Heart left ventricle (tissue), 16 donors: Measurements from ENCODE around the gene TNFRSF11A. TPM values are rescaled to one million over a fixed set of nuclear protein-coding genes. Genes with fewer than 3 reads are reported as not detected.

Experiments
- ATAC-seq, 4 donors: fragments of 200-7000 bp; cut with Tn5 transposase; one replicate each; pipeline ENCODE4 v1.9.1; 2020 to 2022; ENCODE audit warnings: moderate library complexity in 4 of 4, mild to moderate bottlenecking in 3 of 4, moderate number of reproducible peaks in 1 of 4
- DNase-seq, 5 donors: peaks; one replicate each; pipeline ENCODE4 v3.0.0-alpha.2; 2020
- H3K27ac ChIP-seq, 12 donors: fragments of 200-600 bp; sonication (generic) in 4 of 12; one replicate each; pipeline versions ENCODE4 v1.5.0 to v1.8.0; 2016 to 2022; ENCODE audit warnings: mild to moderate bottlenecking in 2 of 12
- H3K27me3 ChIP-seq, 9 donors: fragments of 200-600 bp; sonication (generic) in 2 of 9; one replicate each; pipeline versions ENCODE4 v1.5.1 to v1.8.0; 2016 to 2022; ENCODE audit warnings: mild to moderate bottlenecking in 3 of 9
- H3K36me3 ChIP-seq, 9 donors: fragments of 200-600 bp; sonication (generic) in 2 of 9; one replicate each; pipeline versions ENCODE4 v1.5.0 to v1.8.0; 2018 to 2022; ENCODE audit warnings: mild to moderate bottlenecking in 2 of 9
- H3K4me1 ChIP-seq, 12 donors: fragments of 200-600 bp; sonication (generic) in 4 of 12; one replicate each; pipeline versions ENCODE4 v1.5.0 to v1.8.0; 2016 to 2022; ENCODE audit warnings: mild to moderate bottlenecking in 3 of 12
- H3K4me3 ChIP-seq, 12 donors: fragments of 200-600 bp; sonication (generic) in 4 of 12; one replicate each; pipeline versions ENCODE4 v1.5.0 to v1.8.0; 2017 to 2022; ENCODE audit warnings: mild to moderate bottlenecking in 9 of 12, moderate library complexity in 4 of 12
- H3K9me3 ChIP-seq, 12 donors: fragments of 200-600 bp; sonication (generic) in 4 of 12; one replicate each; pipeline versions ENCODE4 v1.5.0 to v1.8.0; 2016 to 2022; ENCODE audit warnings: mild to moderate bottlenecking in 1 of 12
- CTCF ChIP-seq, 12 donors: fragments of 200-600 bp; sonication (generic) in 4 of 12; IDR thresholded peaks; one replicate each; pipeline versions ENCODE4 v1.5.0 to v1.8.0; 2018 to 2022; ENCODE audit warnings: antibody characterized with exemption in 12 of 12, mild to moderate bottlenecking in 5 of 12
- POLR2A ChIP-seq, 2 donors: fragments of 450-650 bp; IDR thresholded peaks; one replicate each; pipeline ENCODE4 v1.6.1; 2017; ENCODE audit warnings: antibody characterized with exemption in 2 of 2, mild to moderate bottlenecking in 2 of 2, moderate library complexity in 2 of 2
- WGBS, 4 donors: extraction: QIAGEN DNeasy Blood & Tissue Kit in 2 of 4; methylation state at CpG; one replicate each; pipeline versions ENCODE4 v1.1.5 to v1.1.7; 2013 to 2018; 5-methylcytosine and 5-hydroxymethylcytosine counted together
- intact Hi-C, 10 donors: fragments of 100-400 bp; cut with DNase I; formaldehyde crosslinking; loops; one replicate each; pipeline versions ENCODE4 v1.11.1 to v1.14.2; 2022
- polyA plus RNA-seq, 2 donors: library from polyadenylated mRNA; stranded (reverse); fragments of 200-250 nt; gene quantifications; one replicate each; pipeline ENCODE4 v1.2.3, GENCODE V29; 2013
- total RNA-seq, 9 donors: library from RNA; depleted of rRNA in 2 of 9; stranded (reverse); fragments of >200 nt in 2 of 9; fragmentation: NEBNext Ultra II Directional in 3 of 9; extraction: Animal tissue kit (Norgen Biotek cat#: 25700) in 3 of 9; gene quantifications; one replicate each; pipeline versions ENCODE4 v1.1.0 to v1.2.4, GENCODE V29; 2016 to 2023
- donor health status: ischemic (EF 13 %, LVEDD 7.1; RV severe dilation, severe dysfunction).
- donor health status: healthy with polysubstance abuse.
- donor health status: DM: no; HTN: yes; CAD: no.
- donor health status: DM: no; HTN: no; CAD: no.
- donor health status: ischemic (EF 25% LVEDD 6.9; RV normal size, moderate dysfunction).
- donor health status: ischemic (EF 25% LVEDD 5.7; RV mildly dilated, moderate dysfunction).
- donor health status: healthy.
- donor health status: DM: yes; HTN: yes; CAD: no.
- donor health status: ischemic (EF 35%, LVEDD 5.7; RV mildly dilated, moderate dysfunction).
- donor health status: nonischemic (EF 11% LVEDD 7.7; RV severe dilation, severe dysfunction).
- donor health status: DM: yes; HTN: yes; CAD: no.
- donor health status: PGD.
- donor health status: ischemic (EF 29% LVEDD 5.4; RV normal size, mild dysfunction).
- donor health status: nonischemic (EF 23%, LVEDD 6.1; RV moderate dilation, normal function).

Gene TNFRSF11A
- total and polyA plus RNA-seq, 11 donors, result 0.16 to 5.0 (median 1.4) TPM

GRCh38 chr18:62327977-62328376, 2.9 kb downstream of the TNFRSF11A start:
- intact Hi-C loops, result loop anchor here in 1 of 10 donors (10.0 kb wide), 1 partner anchor 257 kb away; no protein-coding TSS in a partner anchor
- ATAC-seq (peak in 2 of 4 donors; percentile 17 to 47), DNase-seq (no peak)
- no peaks in the 10 kb centered on the region for H3K9me3 ChIP-seq
- no peak overlapping the region for H3K4me3 ChIP-seq
- WGBS, 4 donors, result 41 to 50% (median 45%) methylated on average over 7 of the region's 7 CpGs
- H3K36me3 ChIP-seq, result no peaks in the 10 kb centered on the region
- H3K27ac ChIP-seq, result no peak overlapping the region
- TF ChIP-seq POLR2A (IDR thresholded peaks at IDR 0.05), result no peak
- TF ChIP-seq CTCF (IDR thresholded peaks at IDR 0.05), result no peak
- H3K4me1 ChIP-seq, result peaks cover 4 to 81% (median 31%) of the 10 kb centered on the region in 12 donors
- peaks cover 18 to 67% (median 47%) of the 10 kb centered on the region in 9 donors for H3K27me3 ChIP-seq

DNA sequence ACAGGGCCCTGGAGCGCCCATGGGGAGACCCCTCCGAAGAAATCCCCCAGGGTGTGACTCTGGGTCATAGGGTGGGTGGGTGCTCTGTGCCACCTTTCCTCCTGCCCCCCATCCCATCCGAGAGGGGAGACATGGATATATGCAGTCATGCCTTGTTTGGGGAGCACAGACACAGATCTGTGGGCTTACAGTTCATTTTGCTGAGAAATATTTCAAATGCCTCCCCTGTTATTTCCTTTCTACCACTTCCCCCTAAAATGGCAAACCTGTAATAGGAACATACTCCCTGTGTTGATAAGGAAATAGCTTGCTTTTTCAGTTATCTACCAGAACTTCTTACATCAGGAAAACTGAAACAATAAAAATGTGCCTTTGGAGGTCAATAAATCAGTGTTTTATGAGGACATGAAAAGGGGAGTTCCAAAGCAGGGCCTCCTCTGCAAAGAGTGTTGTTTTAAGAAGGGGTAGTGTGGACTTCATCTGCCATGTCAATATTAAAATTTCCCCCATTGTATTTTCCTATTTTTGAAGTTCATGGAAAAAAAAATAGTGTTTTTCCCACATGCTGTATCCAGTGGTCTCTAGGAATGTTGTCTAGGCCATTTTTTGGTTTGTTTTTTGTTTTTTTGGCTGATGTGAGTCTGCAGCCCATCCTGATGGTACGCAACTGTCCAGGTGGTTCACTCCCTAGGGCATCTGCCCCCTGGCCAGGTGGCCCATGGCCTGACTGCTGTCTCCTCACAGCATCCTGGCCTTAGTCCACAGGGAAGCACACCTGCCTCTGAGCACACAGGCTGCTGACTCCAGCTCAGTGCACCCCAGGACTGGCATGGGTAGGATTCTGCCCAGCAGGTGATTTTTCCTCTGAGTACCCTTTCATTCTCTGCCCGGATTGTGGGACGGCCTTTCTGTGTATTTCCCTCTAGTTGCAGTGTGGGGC, 3.7 kb downstream of the TNFRSF11A start:
- H3K4me1 ChIP-seq, result peaks cover 4 to 77% (median 31%) of the 10 kb centered on the region in 12 donors
- H3K36me3 ChIP-seq, result no peaks in the 10 kb centered on the region
- 71 to 83% (median 79%) methylated on average over 6 of the region's 6 CpGs for WGBS, 4 donors
- H3K9me3 ChIP-seq, result no peaks in the 10 kb centered on the region
- H3K4me3 ChIP-seq, result no peak overlapping the region
- ATAC-seq (no peak), DNase-seq (no peak)
- intact Hi-C loops, result loop anchor here in 1 of 10 donors (10.0 kb wide), 1 partner anchor 256 kb away; no protein-coding TSS in a partner anchor
- no peak overlapping the region for H3K27ac ChIP-seq
- peaks cover 18 to 73% (median 47%) of the 10 kb centered on the region in 9 donors for H3K27me3 ChIP-seq
- no peak for TF ChIP-seq CTCF (IDR thresholded peaks at IDR 0.05)
- TF ChIP-seq POLR2A (IDR thresholded peaks at IDR 0.05), result no peak

DNA sequence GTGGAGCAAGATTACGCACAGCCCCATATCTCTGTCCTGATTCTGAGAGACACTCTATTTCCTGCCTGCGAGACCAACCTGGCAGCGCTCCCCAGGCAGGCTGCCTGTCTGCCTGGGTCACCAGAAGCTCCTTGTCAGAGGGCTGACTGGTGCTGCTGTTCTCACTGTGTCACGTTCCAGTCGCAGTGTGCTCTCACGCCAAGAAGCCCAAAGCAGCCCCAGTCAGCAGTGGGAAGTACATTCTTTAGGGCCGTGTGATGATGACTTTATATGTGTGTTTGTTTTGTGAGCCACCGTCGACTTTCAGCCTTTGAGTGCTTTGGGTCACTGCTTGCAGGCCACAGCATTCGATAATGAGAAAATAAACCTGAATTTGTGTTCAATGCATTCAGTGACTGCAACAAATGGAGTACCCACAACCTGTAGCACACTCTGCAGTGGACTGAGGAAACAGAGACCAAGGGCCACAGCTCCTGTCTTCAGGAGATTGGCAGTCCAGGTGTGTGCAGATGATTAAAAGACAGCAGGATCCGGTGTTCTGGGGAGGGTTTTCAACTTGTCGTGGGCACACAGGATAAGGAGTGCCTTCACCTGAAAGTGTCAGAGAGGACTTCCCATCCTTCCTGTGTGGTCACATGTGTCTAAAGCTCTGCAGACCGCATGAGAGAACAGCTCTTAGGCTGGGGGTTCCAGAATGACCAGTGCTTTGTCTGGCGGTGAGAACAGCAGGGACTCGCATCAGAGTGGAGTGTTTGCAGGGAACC, 4.8 kb downstream of the TNFRSF11A start:
- ATAC-seq (peak; percentile 86 to 91 (median 90)), DNase-seq (peak; percentile 52 to 82 (median 78))
- intact Hi-C loops, result loop anchor here in 2 of 10 donors (10.0 kb wide), 2 partner anchors 255 to 385 kb away; partner anchors contain the start of gene PHLPP1 (in 1 of the 2)
- peak overlapping the region in 3 of 12 donors; percentile 28 to 56 (median 43) for H3K27ac ChIP-seq
- H3K27me3 ChIP-seq, result peaks cover 16 to 78% (median 41%) of the 10 kb centered on the region in 9 donors
- H3K4me3 ChIP-seq, result no peak overlapping the region
- peaks cover 4 to 67% (median 29%) of the 10 kb centered on the region in 12 donors for H3K4me1 ChIP-seq
- H3K36me3 ChIP-seq, result no peaks in the 10 kb centered on the region
- TF ChIP-seq CTCF (IDR thresholded peaks at IDR 0.05), result no peak
- no peak for TF ChIP-seq POLR2A (IDR thresholded peaks at IDR 0.05)
- 30 to 36% (median 33%) methylated on average over 14 to 15 of the region's 15 CpGs for WGBS, 4 donors
- no peaks in the 10 kb centered on the region for H3K9me3 ChIP-seq
